Measurements from ENCODE around the gene ANKS1A.

ANKS1A gene

GRCh38 chr6:35036059-35036827 lies 147.2 kb downstream of the ANKS1A start:
- DNase-seq (ENCODE audit: extremely low read depth in 1 of 2, low read depth in 1 of 2), result no peak

- no peak for DNase-seq (ENCODE audit: extremely low read depth in 1 of 2, low read depth in 1 of 2)
These were observed 148.0 kb downstream of the ANKS1A start for GRCh38 chr6:35036828-35037663.

GRCh38 chr6:35037664-35038038 lies 148.6 kb downstream of the ANKS1A start:
- no peak for DNase-seq (ENCODE audit: extremely low read depth in 1 of 2, low read depth in 1 of 2)

GRCh38 chr6:35038076-35038475 lies 149.0 kb downstream of the ANKS1A start:
- no peak for DNase-seq (ENCODE audit: extremely low read depth in 1 of 2, low read depth in 1 of 2)

- no peak for DNase-seq (ENCODE audit: extremely low read depth in 1 of 2, low read depth in 1 of 2)
These were observed 151.3 kb downstream of the ANKS1A start for GRCh38 chr6:35040398-35040797.

- no peak for DNase-seq (ENCODE audit: extremely low read depth in 1 of 2, low read depth in 1 of 2)
These were observed 152.2 kb downstream of the ANKS1A start for GRCh38 chr6:35041086-35041861.

- DNase-seq (ENCODE audit: extremely low read depth in 1 of 2, low read depth in 1 of 2), result no peak
These were observed 153.2 kb downstream of the ANKS1A start for GRCh38 chr6:35042031-35042815.

GRCh38 chr6:35043381-35044130 lies 154.5 kb downstream of the ANKS1A start:
- DNase-seq (ENCODE audit: extremely low read depth in 1 of 2, low read depth in 1 of 2), result no peak

- DNase-seq (ENCODE audit: extremely low read depth in 1 of 2, low read depth in 1 of 2), result no peak
These were observed 155.2 kb downstream of the ANKS1A start for GRCh38 chr6:35044145-35044745.

GRCh38 chr6:35044761-35045421 lies 155.8 kb downstream of the ANKS1A start:
- no peak for DNase-seq (ENCODE audit: extremely low read depth in 1 of 2, low read depth in 1 of 2)

GRCh38 chr6:35046103-35046502 lies 157.0 kb downstream of the ANKS1A start:
- DNase-seq (ENCODE audit: extremely low read depth in 1 of 2, low read depth in 1 of 2), result no peak

GRCh38 chr6:35046862-35047261 lies 157.8 kb downstream of the ANKS1A start:
- no peak for DNase-seq (ENCODE audit: extremely low read depth in 1 of 2, low read depth in 1 of 2)

GRCh38 chr6:35047265-35048011 lies 158.4 kb downstream of the ANKS1A start:
- no peak for DNase-seq (ENCODE audit: extremely low read depth in 1 of 2, low read depth in 1 of 2)

- no peak for DNase-seq (ENCODE audit: extremely low read depth in 1 of 2, low read depth in 1 of 2)
These were observed 159.1 kb downstream of the ANKS1A start for GRCh38 chr6:35048031-35048613.

- peak in 1 of 2 donors; percentile 5 for DNase-seq (ENCODE audit: extremely low read depth in 1 of 2, low read depth in 1 of 2)
These were observed 159.6 kb downstream of the ANKS1A start for GRCh38 chr6:35048631-35049083.

GRCh38 chr6:35049156-35049735 lies 160.2 kb downstream of the ANKS1A start:
- no peak for DNase-seq (ENCODE audit: extremely low read depth in 1 of 2, low read depth in 1 of 2)

All from activated CD8-positive, alpha-beta memory T cell treated with anti-CD3 and anti-CD28 coated beads for 1 hour (primary cell).